Rectal smooth muscle tissue (tissue), 1 donor: ENCODE results near the gene DPP7.
"Not testable (repeated sequence)": the region's sequence is repeated elsewhere in the genome, so short reads cannot be mapped to it uniquely, and the experiment has no call there.

ENCODE experiments used
- H3K27ac ChIP-seq: one replicate; pipeline ENCODE4 v1.7.0; 2013; ENCODE audit warnings: low read depth, low read length, inconsistent platforms
- H3K27me3 ChIP-seq: one replicate; pipeline ENCODE4 v1.7.0; 2013; ENCODE audit warnings: low read length; ENCODE audit not compliant: control insufficient read depth, insufficient read depth
- H3K36me3 ChIP-seq: one replicate; pipeline ENCODE4 v1.7.0; 2013; ENCODE audit warnings: low read length; ENCODE audit not compliant: control insufficient read depth, insufficient read depth
- H3K4me1 ChIP-seq: one replicate; pipeline ENCODE4 v1.7.0; 2013; ENCODE audit warnings: low read length; ENCODE audit not compliant: control insufficient read depth, insufficient read depth
- H3K4me3 ChIP-seq: one replicate; pipeline ENCODE4 v1.7.0; 2013; ENCODE audit warnings: low read length
- H3K9ac ChIP-seq: one replicate; pipeline ENCODE4 v1.7.0; 2013; ENCODE audit warnings: low read length

The DPP7 gene

DNA sequence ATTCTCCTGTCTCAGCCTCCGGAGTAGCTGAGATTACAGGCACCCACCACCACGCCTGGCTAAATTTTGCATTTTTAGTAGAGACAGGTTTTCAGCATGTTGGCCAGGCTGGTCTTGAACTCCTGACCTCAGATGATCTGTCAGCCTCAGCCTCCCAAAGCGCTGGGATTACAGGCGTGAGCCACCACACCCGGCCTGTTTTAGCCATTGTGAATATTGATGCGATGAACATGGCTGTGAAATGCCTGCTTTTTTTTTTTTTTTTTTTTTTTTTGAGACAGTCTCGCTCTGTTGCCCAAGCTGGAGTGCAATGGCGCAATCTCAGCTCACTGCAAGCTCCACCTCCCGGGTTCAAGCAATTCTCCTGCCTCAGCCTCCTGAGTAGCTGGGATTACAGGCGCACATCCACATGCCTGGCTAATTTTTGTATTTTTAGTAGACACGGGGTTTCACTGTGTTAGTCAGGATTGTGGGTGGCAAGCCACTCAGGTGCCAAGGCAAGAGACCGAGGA lies 3.6 kb upstream of the DPP7 start:
- H3K9ac ChIP-seq, H3K4me3 ChIP-seq, H3K36me3 ChIP-seq, H3K4me1 ChIP-seq, H3K27me3 ChIP-seq, H3K27ac ChIP-seq: not testable (repeated sequence)

DNA sequence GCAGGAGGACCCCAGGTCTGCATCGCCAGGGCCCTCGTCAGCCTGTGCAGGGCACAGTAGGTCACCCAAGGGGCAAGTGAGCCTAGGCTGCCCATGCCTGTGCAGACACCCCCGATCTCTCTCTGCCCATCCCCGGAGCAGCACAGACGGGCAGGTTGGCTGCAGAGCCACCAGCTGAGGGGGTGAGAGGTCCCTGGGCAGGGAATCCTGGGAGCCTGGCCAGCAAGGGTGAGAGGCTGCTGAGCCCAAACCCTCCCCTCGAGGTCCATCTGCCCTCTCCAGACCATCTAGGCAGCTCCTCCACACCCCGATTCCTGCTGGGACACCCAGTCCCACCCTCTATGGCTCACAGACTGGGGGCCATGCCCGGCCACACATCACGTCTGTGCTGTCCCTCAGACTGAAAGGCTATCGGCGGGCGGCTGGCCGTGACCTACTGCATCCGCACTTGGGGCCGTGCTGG lies 2.8 kb upstream of the DPP7 start:
- Histone ChIP-seq H3K9ac (no peak overlapping the region), H3K4me1 (peaks cover 3% of the 10 kb centered on the region), H3K4me3 (no peak overlapping the region), H3K36me3 (no peaks in the 10 kb centered on the region), H3K27ac (no peak overlapping the region), H3K27me3 (peaks cover 5% of the 10 kb centered on the region)

DNA sequence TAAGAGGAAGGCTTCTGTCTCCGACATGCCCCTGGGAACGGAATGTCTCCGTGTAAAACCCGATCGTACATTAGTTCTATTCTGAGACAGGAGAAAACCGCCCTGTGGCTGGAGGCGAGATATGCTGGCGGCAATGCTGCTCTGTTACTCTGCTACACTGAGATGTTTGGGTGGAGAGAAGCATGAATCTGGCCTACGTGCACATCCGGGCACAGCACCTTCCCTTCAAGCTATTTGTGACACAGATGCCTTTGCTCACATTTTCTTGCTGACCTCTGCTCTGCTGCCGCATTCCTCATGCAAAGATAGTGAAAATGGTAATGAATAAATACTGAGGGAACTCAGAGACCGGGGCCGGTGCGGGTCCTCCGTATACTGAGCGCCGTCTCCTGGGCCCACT lies 2.2 kb upstream of the DPP7 start:
- no peaks in the 10 kb centered on the region for H3K36me3 ChIP-seq
- H3K4me1 ChIP-seq, result peaks cover 3% of the 10 kb centered on the region
- H3K9ac ChIP-seq, result no peak overlapping the region
- peaks cover 5% of the 10 kb centered on the region for H3K27me3 ChIP-seq
- no peak overlapping the region for H3K4me3 ChIP-seq
- no peak overlapping the region for H3K27ac ChIP-seq

- Histone ChIP-seq H3K4me3 (no peak overlapping the region), H3K36me3 (no peaks in the 10 kb centered on the region), H3K27me3 (peaks cover 5% of the 10 kb centered on the region), H3K27ac (no peak overlapping the region), H3K9ac (no peak overlapping the region), H3K4me1 (peaks cover 3% of the 10 kb centered on the region)
Observed at GRCh38 chr9:137116027-137116507, 1.5 kb upstream of the DPP7 start.

GRCh38 chr9:137115394-137116026 lies 977 bp upstream of the DPP7 start:
- Histone ChIP-seq H3K4me3 (peak overlapping the region; percentile 63), H3K27ac (no peak overlapping the region), H3K9ac (no peak overlapping the region)

DNA sequence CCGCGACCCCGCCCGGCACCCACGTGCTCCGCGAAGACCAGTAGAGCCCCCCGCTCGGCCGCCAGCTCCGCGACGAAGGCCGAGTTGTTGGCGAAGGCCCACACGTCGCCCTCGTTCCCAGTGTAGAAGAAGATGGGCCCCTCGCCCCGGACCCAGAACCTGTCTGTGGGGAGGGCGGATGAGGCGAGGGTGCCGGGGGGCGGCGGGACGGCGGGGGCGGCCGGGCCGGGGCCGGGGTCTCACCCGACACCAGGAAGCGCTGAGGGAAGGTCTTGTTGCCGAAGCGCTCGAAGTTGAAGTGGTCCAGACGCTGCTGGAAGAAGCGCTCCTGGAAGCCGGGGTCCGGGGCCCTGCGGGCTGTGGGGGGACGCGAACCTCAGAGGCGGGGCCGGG lies 317 bp downstream of the DPP7 start:
- Histone ChIP-seq H3K36me3 (no peaks in the 10 kb centered on the region), H3K27ac (no peak overlapping the region), H3K9ac (no peak overlapping the region), H3K4me1 (peaks cover 3% of the 10 kb centered on the region), H3K4me3 (peak overlapping the region; percentile 63), H3K27me3 (peaks cover 5% of the 10 kb centered on the region)

More at GRCh38 chr9:137115394-137116026, 977 bp upstream of the DPP7 start:
- Histone ChIP-seq H3K36me3 (no peaks in the 10 kb centered on the region), H3K4me1 (peaks cover 3% of the 10 kb centered on the region), H3K27me3 (peaks cover 5% of the 10 kb centered on the region)

DNA sequence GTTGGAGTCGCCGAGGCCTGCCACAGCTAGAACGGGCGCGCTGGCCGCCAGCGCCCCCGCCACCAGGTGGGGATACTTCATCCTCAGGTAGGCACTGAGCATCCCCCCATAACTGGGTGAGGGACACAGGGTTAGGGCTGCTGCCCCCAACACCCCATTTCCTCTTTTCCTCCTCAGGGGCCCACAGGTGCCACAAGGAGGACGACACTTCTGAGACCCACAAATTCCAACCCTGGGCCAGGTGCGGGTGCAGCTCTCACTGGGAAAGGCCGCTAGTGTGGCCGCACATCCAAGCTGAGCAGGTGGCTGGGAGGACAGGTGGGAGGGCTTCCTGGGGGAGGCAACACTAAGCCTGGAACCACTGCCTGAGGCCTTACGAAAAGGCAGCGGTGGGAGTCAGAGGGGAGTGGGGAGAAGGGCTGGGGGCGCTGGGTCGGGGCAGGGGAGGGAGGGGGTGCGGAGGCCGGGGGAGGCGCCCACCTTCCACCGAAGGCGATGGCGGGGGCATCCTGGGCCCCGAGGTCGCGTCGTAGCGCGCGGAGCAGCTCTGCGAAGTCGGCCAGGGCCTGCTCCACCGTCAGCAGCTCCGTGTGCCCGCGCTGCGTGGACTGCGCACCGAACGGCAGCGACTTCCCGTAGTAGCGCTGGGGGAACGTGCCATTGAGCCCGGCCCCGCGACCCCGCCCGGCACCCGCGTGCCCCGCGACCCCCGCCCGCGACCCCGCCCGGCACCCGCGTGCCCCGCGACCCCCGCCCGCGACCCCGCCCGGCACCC lies 961 bp downstream of the DPP7 start:
- Histone ChIP-seq H3K27ac (no peak overlapping the region), H3K36me3 (peaks cover 2% of the 10 kb centered on the region), H3K4me3 (peak overlapping the region; percentile 41), H3K9ac (no peak overlapping the region), H3K27me3 (peaks cover 5% of the 10 kb centered on the region), H3K4me1 (peaks cover 3% of the 10 kb centered on the region)

DNA sequence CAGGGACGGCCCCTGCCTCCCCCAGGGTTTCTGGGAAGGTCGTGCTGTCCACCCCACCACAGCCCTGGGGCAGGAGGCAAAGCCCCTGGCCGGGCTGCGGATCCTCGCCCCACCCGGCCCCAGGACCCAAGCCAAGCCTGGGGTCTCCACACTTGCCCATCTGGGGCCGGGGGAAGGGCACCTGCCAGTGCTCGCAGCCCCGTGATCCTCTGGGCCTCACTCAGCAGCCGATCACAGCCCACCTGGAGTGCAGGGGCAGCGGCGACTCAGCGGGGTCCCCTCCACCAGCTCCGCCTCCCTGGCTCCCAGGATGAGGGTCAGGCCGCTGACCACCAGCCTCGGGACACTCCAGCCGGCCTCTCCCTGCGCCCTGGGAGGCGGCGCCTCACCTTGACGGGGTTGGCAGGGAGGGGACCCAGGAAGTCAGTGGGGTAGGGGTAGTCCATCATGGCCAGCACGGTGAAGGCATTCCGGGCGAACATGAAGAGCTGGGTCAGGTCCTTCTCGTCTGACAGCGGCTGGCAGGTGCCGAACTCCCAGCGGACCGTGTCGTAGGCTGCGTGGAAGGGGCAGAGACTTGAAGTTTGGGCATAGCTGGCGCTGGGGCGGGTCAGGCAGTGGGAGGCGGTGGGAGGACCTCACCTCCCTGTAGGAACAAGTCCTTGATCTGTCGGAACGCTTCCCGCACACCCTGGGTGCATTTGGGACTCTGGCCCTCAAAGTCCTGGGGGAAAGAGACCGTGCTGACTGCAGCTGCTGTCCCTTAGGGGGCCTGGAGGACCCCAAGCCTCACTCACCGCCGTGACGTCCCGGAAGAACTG lies 1.8 kb downstream of the DPP7 start:
- Histone ChIP-seq H3K27me3 (peaks cover 5% of the 10 kb centered on the region), H3K27ac (no peak overlapping the region), H3K4me1 (peaks cover 3% of the 10 kb centered on the region), H3K36me3 (peaks cover 7% of the 10 kb centered on the region), H3K9ac (no peak overlapping the region), H3K4me3 (no peak overlapping the region)

GRCh38 chr9:137111788-137112563 lies 2.6 kb downstream of the DPP7 start:
- Histone ChIP-seq H3K36me3 (peaks cover 11% of the 10 kb centered on the region), H3K4me3 (no peak overlapping the region), H3K4me1 (peaks cover 3% of the 10 kb centered on the region), H3K27ac (no peak overlapping the region), H3K27me3 (no peaks in the 10 kb centered on the region), H3K9ac (no peak overlapping the region)

DNA sequence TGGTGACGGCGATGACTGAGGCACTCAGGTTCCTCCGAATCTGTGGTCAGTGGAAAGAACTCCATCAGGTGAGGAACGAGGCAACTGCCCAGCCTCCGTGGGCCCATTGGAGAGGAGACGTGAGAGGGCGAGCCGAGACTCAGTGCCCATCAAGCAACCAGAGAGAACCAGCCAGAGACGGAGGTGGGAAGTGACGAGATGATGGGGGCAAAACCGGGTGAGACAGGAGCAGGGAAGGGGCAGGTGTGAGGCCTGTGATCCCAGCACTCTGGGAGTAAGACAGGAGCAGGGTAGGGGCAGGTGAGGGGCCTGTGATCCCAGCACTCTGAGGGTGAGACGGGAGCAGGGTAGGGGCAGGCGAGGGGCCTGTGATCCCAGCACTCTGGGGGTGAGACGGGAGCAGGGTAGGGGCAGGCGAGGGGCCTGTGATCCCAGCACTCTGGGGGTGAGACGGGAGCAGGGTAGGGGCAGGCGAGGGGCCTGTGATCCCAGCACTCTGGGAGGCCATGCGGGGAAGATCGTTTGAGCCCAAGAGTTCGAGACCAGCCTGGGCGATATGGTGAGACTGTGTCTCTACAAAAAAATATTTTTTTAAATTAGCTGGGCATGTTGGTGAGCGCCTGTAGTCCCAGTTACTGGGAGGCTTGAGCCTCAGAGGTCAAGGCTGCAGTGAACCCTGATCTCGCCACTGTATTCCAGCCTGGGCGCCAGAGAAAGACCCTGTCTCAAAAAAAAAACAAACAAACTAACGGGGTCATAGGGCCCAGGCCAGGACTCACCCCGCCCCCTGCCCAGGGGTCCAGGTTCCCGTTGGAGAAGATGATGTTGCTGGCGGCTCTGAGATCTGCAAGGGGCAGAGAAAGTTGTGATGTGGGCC lies 3.4 kb downstream of the DPP7 start:
- no peak overlapping the region for H3K9ac ChIP-seq
- no peak overlapping the region for H3K27ac ChIP-seq
- H3K27me3 ChIP-seq, result no peaks in the 10 kb centered on the region
- peaks cover 3% of the 10 kb centered on the region for H3K4me1 ChIP-seq
- H3K4me3 ChIP-seq, result no peak overlapping the region
- H3K36me3 ChIP-seq, result peaks cover 11% of the 10 kb centered on the region
